IMR-90 (cell line): ENCODE results near the gene RAP1GAP. TPM values are rescaled to one million over a fixed set of nuclear protein-coding genes. Genes with fewer than 3 reads are reported as not detected.

Experiments used
- ATAC-seq: fragments of 200-7000 bp; cut with Tn5 transposase; 2 replicates; pipeline ENCODE4 v1.9.1; 2020; ENCODE audit warnings: low read depth, mild to moderate bottlenecking, moderate library complexity
- BruUV-seq: library from RNA; stranded (reverse); fragments of 400-500 nt; replicated peaks from 2 replicates; lab custom pipeline; 2021; lab: Mats Ljungman, UMichigan
- CTCF ChIA-PET: fragments of 300-600 bp; formaldehyde crosslinking; extraction: SDS; loops from one replicate; lab custom pipeline; 2021; ENCODE audit warnings: antibody characterized with exemption; lab: Yijun Ruan, JAX
- POLR2A ChIA-PET: fragments of 300-600 bp; sonication (Branson Sonifier 250); formaldehyde crosslinking; loops from one replicate; lab custom pipeline; 2022; ENCODE audit warnings: antibody characterized with exemption; ENCODE audit not compliant: unreplicated experiment; lab: Charles Lee
- DNase-seq: peaks from one replicate; pipeline ENCODE4 v3.0.0; 2013
- H2AFZ ChIP-seq: replicated peaks from 2 replicates; pipeline ENCODE3; 2013; ENCODE audit warnings: low read length, mild to moderate bottlenecking; ENCODE audit not compliant: poor library complexity
- H2AK5ac ChIP-seq: 2 replicates; pipeline ENCODE4 v1.6.1; 2013; ENCODE audit warnings: low read depth, low read length, inconsistent platforms
- H2AK9ac ChIP-seq: replicated peaks from 2 replicates; pipeline ENCODE3; 2013; ENCODE audit warnings: mild to moderate bottlenecking, low read depth, low read length, moderate library complexity; ENCODE audit not compliant: poor library complexity
- H2BK120ac ChIP-seq: 2 replicates; pipeline ENCODE4 v1.6.1; 2013; ENCODE audit warnings: low read depth, low read length, inconsistent platforms
- H2BK15ac ChIP-seq: 3 replicates; pipeline ENCODE4 v1.6.1; 2013; ENCODE audit warnings: low read depth, low read length, inconsistent platforms
- H2BK20ac ChIP-seq: 2 replicates; pipeline ENCODE4 v1.6.1; 2013; ENCODE audit warnings: low read depth, mild to moderate bottlenecking, inconsistent platforms, low read length, moderate library complexity
- H2BK5ac ChIP-seq: 2 replicates; pipeline ENCODE4 v1.6.1; 2013; ENCODE audit warnings: mild to moderate bottlenecking, low read depth, low read length, inconsistent platforms; ENCODE audit not compliant: poor library complexity, severe bottlenecking
- H3K14ac ChIP-seq: replicated peaks from 2 replicates; pipeline ENCODE4 v1.6.1; 2013; ENCODE audit warnings: low read depth, low read length, inconsistent platforms
- H3K18ac ChIP-seq: 2 replicates; pipeline ENCODE4 v1.6.1; 2013; ENCODE audit warnings: low read depth, low read length, control low read depth
- H3K23ac ChIP-seq: 2 replicates; pipeline ENCODE4 v1.6.1; 2013; ENCODE audit warnings: low read depth, low read length, inconsistent platforms
- H3K27ac ChIP-seq: 2 replicates; pipeline ENCODE4 v1.5.1; 2013; ENCODE audit warnings: mild to moderate bottlenecking, control low read depth, low read length; ENCODE audit not compliant: insufficient read depth
- H3K27me3 ChIP-seq: 2 replicates; pipeline ENCODE4 v1.6.1; 2013; ENCODE audit warnings: low read length; ENCODE audit not compliant: control insufficient read depth, insufficient read depth
- H3K36me3 ChIP-seq: 2 replicates; pipeline ENCODE4 v1.6.1; 2013; ENCODE audit warnings: low read length, mixed read lengths; ENCODE audit not compliant: control insufficient read depth, insufficient read depth
- H3K4ac ChIP-seq: 2 replicates; pipeline ENCODE4 v1.6.1; 2013; ENCODE audit warnings: low read depth, low read length, inconsistent platforms
- H3K4me1 ChIP-seq: 2 replicates; pipeline ENCODE4 v1.6.1; 2013; ENCODE audit warnings: low read length, mixed read lengths; ENCODE audit not compliant: control insufficient read depth, insufficient read depth
- H3K4me2 ChIP-seq: 2 replicates; pipeline ENCODE4 v1.6.1; 2013; ENCODE audit warnings: low read depth, mild to moderate bottlenecking, control low read depth, low read length, moderate library complexity
- H3K4me3 ChIP-seq: 2 replicates; pipeline ENCODE4 v1.5.1; 2013; ENCODE audit warnings: low read depth, mild to moderate bottlenecking, control low read depth, low read length, moderate library complexity; ENCODE audit not compliant: insufficient read depth
- H3K56ac ChIP-seq: 2 replicates; pipeline ENCODE4 v1.6.1; 2013; ENCODE audit warnings: low read length, inconsistent platforms; ENCODE audit not compliant: insufficient read depth; ENCODE audit errors: extremely low read depth
- H3K79me1 ChIP-seq, 2 experiments: 2 replicates each; pipeline ENCODE4 v1.6.1; 2013; ENCODE audit warnings: low read length in 2 of 2, inconsistent platforms in 1 of 2, low read depth in 1 of 2
- H3K9ac ChIP-seq: 2 replicates; pipeline ENCODE4 v1.6.1; 2013; ENCODE audit warnings: low read depth, low read length, control low read depth
- H3K9me1 ChIP-seq: 2 replicates; pipeline ENCODE4 v1.6.1; 2013; ENCODE audit warnings: low read length, inconsistent platforms; ENCODE audit not compliant: insufficient read depth
- H3K9me3 ChIP-seq: 2 replicates; pipeline ENCODE4 v1.6.1; 2013; ENCODE audit warnings: low read length; ENCODE audit not compliant: control insufficient read depth, insufficient read depth
- H4K20me1 ChIP-seq: 2 replicates; pipeline ENCODE4 v1.6.1; 2013; ENCODE audit warnings: low read length, inconsistent platforms; ENCODE audit not compliant: insufficient read depth
- H4K5ac ChIP-seq: 2 replicates; pipeline ENCODE4 v1.6.1; 2013; ENCODE audit warnings: mild to moderate bottlenecking, low read depth, low read length, control low read depth
- H4K8ac ChIP-seq, 2 experiments: 2 replicates each; pipeline ENCODE4 v1.6.1; 2013; ENCODE audit warnings: low read depth in 2 of 2, low read length in 2 of 2, control low read depth in 1 of 2, inconsistent platforms in 1 of 2
- H4K91ac ChIP-seq: 2 replicates; pipeline ENCODE4 v1.6.1; 2013; ENCODE audit warnings: low read depth, low read length, inconsistent platforms; ENCODE audit not compliant: insufficient read depth
- CEBPB ChIP-seq: IDR thresholded peaks from 2 replicates; pipeline ENCODE4 v1.6.1; 2012; ENCODE audit warnings: low read depth, low read length, improper control_type of control experiment
- CHD1 ChIP-seq: IDR thresholded peaks from 2 replicates; pipeline ENCODE4 v1.6.1; 2012; ENCODE audit warnings: low read depth, low read length, improper control_type of control experiment
- MAFK ChIP-seq: IDR thresholded peaks from 2 replicates; pipeline ENCODE4 v1.6.1; 2012; ENCODE audit warnings: low read depth, low read length, improper control_type of control experiment
- SMC3 ChIP-seq: fragments of 150-350 bp; IDR thresholded peaks from 2 replicates; pipeline ENCODE4 v1.6.1; 2016; ENCODE audit warnings: low read depth, mild to moderate bottlenecking, antibody characterized with exemption, low read length, moderate library complexity
- WGBS, 2 experiments: methylation state at CpG; one replicate each; pipeline versions ENCODE4 v1.1.5 to v1.1.7; 2013; ENCODE audit warnings: missing lambda C conversion rate in 2 of 2; ENCODE audit not compliant: insufficient read length in 1 of 2; ENCODE audit errors: extremely low coverage in 2 of 2; 5-methylcytosine and 5-hydroxymethylcytosine counted together
- dilution Hi-C: fragments of 300-500 bp; cut with HindIII; formaldehyde crosslinking; loops from one replicate; pipeline ENCODE4 v1.14.3; 2018; ENCODE audit warnings: low sequenced_read_pairs; ENCODE audit not compliant: unreplicated experiment
- in situ Hi-C: fragments of 300-500 bp; cut with MboI; formaldehyde crosslinking; loops from 3 replicates; pipeline ENCODE4 v1.14.3; 2019; ENCODE audit warnings: low sequenced_read_pairs, inconsistent platforms, mixed read lengths
- intact Hi-C: fragments of 100-400 bp; cut with micrococcal nuclease; formaldehyde crosslinking; loops from 2 replicates; pipeline ENCODE4 v1.10.0; 2022
- polyA plus RNA-seq, 3 experiments: library from polyadenylated mRNA; depleted of rRNA; stranded (reverse); fragments of >200 nt; gene quantifications; 2 replicates each; pipeline ENCODE4 v1.2.3, GENCODE V29; 2012; ENCODE audit warnings: low replicate concordance in 1 of 3
- total RNA-seq: library from RNA; depleted of rRNA; stranded (reverse); fragments of >200 nt; gene quantifications from 2 replicates; pipeline ENCODE4 v1.2.3, GENCODE V29; 2012

The RAP1GAP gene
- total and polyA plus RNA-seq, 2 of the 4 experiments (the other 2 are of a cell fraction): under 0.01 to 0.10 TPM

- intact Hi-C loops: no loop called here
- no TSS peak for BruUV-seq
- no peak overlapping the region for H3K23ac ChIP-seq
- no peak overlapping the region for H2AK9ac ChIP-seq
- H3K9me1 ChIP-seq: peaks cover 3% of the 10 kb centered on the region; the same call in 1 of the 2 replicates
- no peak overlapping the region for H3K4ac ChIP-seq
- no peak overlapping the region for H3K14ac ChIP-seq
- dilution Hi-C loops: no loop called here
- no peak for ATAC-seq
- peaks cover 3% of the 10 kb centered on the region; the same call in 1 of the 2 replicates for H3K4me1 ChIP-seq
- no peaks in the 10 kb centered on the region for H3K9me3 ChIP-seq
- no peaks in the 10 kb centered on the region for H3K36me3 ChIP-seq
- no peak overlapping the region for H3K18ac ChIP-seq
- no peak overlapping the region for H4K5ac ChIP-seq
- H4K20me1 ChIP-seq: no peaks in the 10 kb centered on the region
- H2AK5ac ChIP-seq: no peak overlapping the region
- H3K79me1 ChIP-seq: no peaks in the 10 kb centered on the region
- POLR2A ChIA-PET: no interaction called here
- no peak for DNase-seq
- no peak overlapping the region for H4K8ac ChIP-seq
- TF ChIP-seq SMC3 (no peak), CHD1 (no peak), MAFK (no peak), CEBPB (no peak)
- no peak overlapping the region for H3K4me2 ChIP-seq
- no peak overlapping the region for H4K91ac ChIP-seq
- no peak overlapping the region for H2BK5ac ChIP-seq
- no peak overlapping the region for H3K56ac ChIP-seq
- H2BK120ac ChIP-seq: no peak overlapping the region
- 95% methylated on average over 4 of the region's 15 CpGs; no CpG with 5 or more reads in 1 of the 2 experiments for WGBS, 2 experiments
- H2BK15ac ChIP-seq: no peak overlapping the region
- no peak overlapping the region for H3K9ac ChIP-seq
- H3K4me3 ChIP-seq: no peak overlapping the region
- H3K27me3 ChIP-seq: peaks cover 41% of the 10 kb centered on the region
- in situ Hi-C loops: no loop called here
- no peak overlapping the region for H2AFZ ChIP-seq
- no peak overlapping the region for H3K27ac ChIP-seq
- H2BK20ac ChIP-seq: no peak overlapping the region
- CTCF ChIA-PET: no interaction called here
These were observed 63.0 kb downstream of the RAP1GAP start for GRCh38 chr1:21605964-21606705.
